ENCODE measurements around the gene DGKI. TPM values are rescaled to one million over a fixed set of nuclear protein-coding genes. Genes with fewer than 3 reads are reported as not detected.

Gene DGKI
- total and polyA plus RNA-seq, 2 experiments from 2014 or later = 0.16 to 1.0 TPM

- Histone ChIP-seq H3K9me2 (ENCODE audit: insufficient read depth) (no peaks in the 10 kb centered on the region), H2AFZ (no peak overlapping the region)
Measured at GRCh38 chr7:137873979-137874777, 27.4 kb upstream of the DGKI start.

DNA sequence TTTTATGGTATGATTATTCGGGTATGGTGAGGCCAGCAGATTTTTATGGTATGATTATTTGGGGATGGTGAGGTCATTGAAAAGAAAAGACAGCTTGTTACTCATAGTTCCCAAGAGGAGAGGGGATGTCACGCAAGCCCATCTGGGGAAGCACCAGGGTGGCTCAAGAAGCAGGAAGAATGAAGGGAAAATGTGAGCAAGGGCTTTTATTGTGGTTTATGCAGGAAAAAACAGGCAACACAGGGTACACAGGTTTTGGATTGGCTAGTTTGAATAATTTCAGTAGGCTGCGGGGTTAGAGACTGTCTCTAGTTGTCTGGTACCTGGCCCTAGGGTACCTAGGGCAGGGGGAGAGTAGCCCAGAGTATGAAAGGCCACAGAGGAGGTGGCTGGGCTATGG, 26.8 kb upstream of the DGKI start:
- Histone ChIP-seq H3K27ac (ENCODE audit: low read depth) (no peak overlapping the region), H3F3A (replicated peaks; ENCODE audit: low read depth) (no peaks in the 10 kb centered on the region), H4K20me1 (replicated peaks; ENCODE audit: insufficient read depth) (no peaks in the 10 kb centered on the region), H2AFZ (no peak overlapping the region), H3K4me2 (no peak overlapping the region), H3K9me2 (ENCODE audit: insufficient read depth) (no peaks in the 10 kb centered on the region), H3K79me2 (replicated peaks; ENCODE audit: insufficient read depth) (no peaks in the 10 kb centered on the region), H3K27me3 (ENCODE audit: insufficient read depth) (no peaks in the 10 kb centered on the region), H3K36me3 (ENCODE audit: insufficient read depth) (no peaks in the 10 kb centered on the region; the same call in 1 of the 2 replicates), H3K4me3 (no peak overlapping the region), H3K4me1 (ENCODE audit: insufficient read depth) (peaks cover 28% of the 10 kb centered on the region)
- H3K4me3 Mint-ChIP-seq = no peak overlapping the region; the same call in 2 of the 3 replicates
- H3K36me3 Mint-ChIP-seq (ENCODE audit: low read depth) = peaks cover 18% of the 10 kb centered on the region
- peaks cover 41% of the 10 kb centered on the region for H3K4me1 Mint-ChIP-seq
- no peak overlapping the region for H3K27ac Mint-ChIP-seq
- ATAC-seq (peak; percentile 51; the same call in 2 of the 3 replicates), DNase-seq (ENCODE audit: low spot score) (no peak)
- H3K9me3 Mint-ChIP-seq = no peaks in the 10 kb centered on the region; the same call in 2 of the 3 replicates
- H3K27me3 Mint-ChIP-seq (ENCODE audit: insufficient read depth, low read depth, poor library complexity) = peaks cover 10% of the 10 kb centered on the region
- no peak for TF ChIP-seq JUNB (IDR thresholded peaks at IDR 0.05; ENCODE audit: unreplicated experiment)
- TF ChIP-seq ZNF462 (CRISPR knock-in tag; IDR thresholded peaks at IDR 0.05) = no peak
- TF ChIP-seq POLR2AphosphoS5 (IDR thresholded peaks at IDR 0.05; ENCODE audit: low read depth) = no peak
- no peak for TF ChIP-seq ZNF114 (CRISPR knock-in tag; IDR thresholded peaks at IDR 0.05)
- TF ChIP-seq NANOG (IDR thresholded peaks at IDR 0.05; ENCODE audit: borderline replicate concordance) = no peak

More at GRCh38 chr7:137873979-137874777, 27.4 kb upstream of the DGKI start:
- TF ChIP-seq JUNB (IDR thresholded peaks at IDR 0.05; ENCODE audit: unreplicated experiment) (no peak), ETS1 (IDR thresholded peaks at IDR 0.05) (no peak), POLR2AphosphoS5 (IDR thresholded peaks at IDR 0.05; ENCODE audit: low read depth) (no peak), STAT1 (IDR thresholded peaks at IDR 0.05; ENCODE audit: unreplicated experiment) (no peak), CREB1 (CRISPR knock-in tag; IDR thresholded peaks at IDR 0.05; ENCODE audit: low read depth) (no peak), ZNF114 (CRISPR knock-in tag; IDR thresholded peaks at IDR 0.05) (no peak)
- TF ChIP-seq, protein P1, sequence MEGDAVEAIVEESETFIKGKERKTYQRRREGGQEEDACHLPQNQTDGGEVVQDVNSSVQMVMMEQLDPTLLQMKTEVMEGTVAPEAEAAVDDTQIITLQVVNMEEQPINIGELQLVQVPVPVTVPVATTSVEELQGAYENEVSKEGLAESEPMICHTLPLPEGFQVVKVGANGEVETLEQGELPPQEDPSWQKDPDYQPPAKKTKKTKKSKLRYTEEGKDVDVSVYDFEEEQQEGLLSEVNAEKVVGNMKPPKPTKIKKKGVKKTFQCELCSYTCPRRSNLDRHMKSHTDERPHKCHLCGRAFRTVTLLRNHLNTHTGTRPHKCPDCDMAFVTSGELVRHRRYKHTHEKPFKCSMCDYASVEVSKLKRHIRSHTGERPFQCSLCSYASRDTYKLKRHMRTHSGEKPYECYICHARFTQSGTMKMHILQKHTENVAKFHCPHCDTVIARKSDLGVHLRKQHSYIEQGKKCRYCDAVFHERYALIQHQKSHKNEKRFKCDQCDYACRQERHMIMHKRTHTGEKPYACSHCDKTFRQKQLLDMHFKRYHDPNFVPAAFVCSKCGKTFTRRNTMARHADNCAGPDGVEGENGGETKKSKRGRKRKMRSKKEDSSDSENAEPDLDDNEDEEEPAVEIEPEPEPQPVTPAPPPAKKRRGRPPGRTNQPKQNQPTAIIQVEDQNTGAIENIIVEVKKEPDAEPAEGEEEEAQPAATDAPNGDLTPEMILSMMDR (conservative IDR thresholded peaks at IDR 0.05; ENCODE audit: low read depth in 2 of 2) = no peak
- no peaks in the 10 kb centered on the region; the same call in 1 of the 2 replicates for H3K36me3 ChIP-seq (ENCODE audit: insufficient read depth)
- H3K4me1 ChIP-seq (ENCODE audit: insufficient read depth) = peaks cover 35% of the 10 kb centered on the region
- H3K27ac ChIP-seq (ENCODE audit: low read depth) = no peak overlapping the region
- DNase-seq (ENCODE audit: low spot score) (no peak), ATAC-seq (no peak)
- Mint-ChIP-seq H3K4me1 (peaks cover 47% of the 10 kb centered on the region), H3K27ac (no peak overlapping the region), H3K27me3 (ENCODE audit: insufficient read depth, low read depth, poor library complexity) (peaks cover 12% of the 10 kb centered on the region), H3K9me3 (no peaks in the 10 kb centered on the region; the same call in 2 of the 3 replicates), H3K36me3 (ENCODE audit: low read depth) (peaks cover 18% of the 10 kb centered on the region), H3K4me3 (no peak overlapping the region)
- no peaks in the 10 kb centered on the region for H3K79me2 ChIP-seq (replicated peaks; ENCODE audit: insufficient read depth)
- no peak overlapping the region for H3K4me3 ChIP-seq
- H4K20me1 ChIP-seq (replicated peaks; ENCODE audit: insufficient read depth) = no peaks in the 10 kb centered on the region
- no peaks in the 10 kb centered on the region for H3F3A ChIP-seq (replicated peaks; ENCODE audit: low read depth)
- H3K4me2 ChIP-seq = no peak overlapping the region
- no peaks in the 10 kb centered on the region for H3K27me3 ChIP-seq (ENCODE audit: insufficient read depth)

Measured in GM23338 (cell line).